Kidney epithelial cell (primary cell): ENCODE data around the gene SPOPL. TPM values are rescaled to one million over a fixed set of nuclear protein-coding genes. Genes with fewer than 3 reads are reported as not detected.
"Not testable (repeated sequence)": the region's sequence is repeated elsewhere in the genome, so short reads cannot be mapped to it uniquely, and the experiment has no call there.

ENCODE experiments used
- DNase-seq: peaks from one replicate; pipeline ENCODE4 v3.0.0-alpha.2; 2010; ENCODE audit warnings: low read depth
- H3K27me3 ChIP-seq: 2 replicates; pipeline ENCODE4 v1.6.0; 2011; ENCODE audit warnings: low read length; ENCODE audit not compliant: control insufficient read depth, insufficient read depth
- H3K36me3 ChIP-seq: 2 replicates; pipeline ENCODE4 v1.5.1; 2011; ENCODE audit warnings: low read length; ENCODE audit not compliant: control insufficient read depth, insufficient read depth
- H3K4me3 ChIP-seq: 2 replicates; pipeline ENCODE4 v1.5.1; 2011; ENCODE audit warnings: low read depth, mild to moderate bottlenecking, control low read depth, low read length
- total RNA-seq: library from RNA; depleted of rRNA; stranded (reverse); fragments of >200 nt; gene quantifications from 2 replicates; pipeline ENCODE4 v1.2.3, GENCODE V29; 2015
- TF ChIP-seq, protein P1 (sequence below): IDR thresholded peaks from 2 replicates; pipeline ENCODE4 v1.5.1; 2011; ENCODE audit warnings: mild to moderate bottlenecking, moderate library complexity, low read length, control low read depth, inconsistent platforms; ENCODE audit not compliant: insufficient read depth, poor library complexity, severe bottlenecking

The SPOPL gene
- total RNA-seq, 1 donor from 2014 or later: 19.3 TPM

DNA sequence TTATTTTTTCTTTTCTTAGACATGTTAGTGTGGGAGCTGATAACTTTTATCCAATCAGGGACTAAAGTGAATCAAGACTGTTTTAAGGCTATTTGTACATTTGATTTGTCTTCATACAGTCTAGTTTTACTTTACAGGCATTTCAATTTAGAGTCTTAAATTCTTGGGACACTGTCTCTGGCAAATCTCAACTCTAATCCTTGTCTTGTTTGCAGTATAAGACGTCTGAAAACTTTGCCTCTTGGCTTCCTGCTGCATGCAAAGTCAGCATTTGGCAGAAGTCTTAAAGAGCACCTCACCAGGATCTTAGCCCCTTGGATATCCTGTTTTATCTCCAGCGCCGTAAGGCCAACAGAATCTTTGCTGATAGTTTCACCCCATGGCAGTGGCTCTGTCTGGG, 30.3 kb downstream of the SPOPL start:
- Histone ChIP-seq H3K4me3 (no peak overlapping the region), H3K27me3 (no peaks in the 10 kb centered on the region), H3K36me3 (no peaks in the 10 kb centered on the region)
- DNase-seq: no peak
- TF ChIP-seq, protein P1, sequence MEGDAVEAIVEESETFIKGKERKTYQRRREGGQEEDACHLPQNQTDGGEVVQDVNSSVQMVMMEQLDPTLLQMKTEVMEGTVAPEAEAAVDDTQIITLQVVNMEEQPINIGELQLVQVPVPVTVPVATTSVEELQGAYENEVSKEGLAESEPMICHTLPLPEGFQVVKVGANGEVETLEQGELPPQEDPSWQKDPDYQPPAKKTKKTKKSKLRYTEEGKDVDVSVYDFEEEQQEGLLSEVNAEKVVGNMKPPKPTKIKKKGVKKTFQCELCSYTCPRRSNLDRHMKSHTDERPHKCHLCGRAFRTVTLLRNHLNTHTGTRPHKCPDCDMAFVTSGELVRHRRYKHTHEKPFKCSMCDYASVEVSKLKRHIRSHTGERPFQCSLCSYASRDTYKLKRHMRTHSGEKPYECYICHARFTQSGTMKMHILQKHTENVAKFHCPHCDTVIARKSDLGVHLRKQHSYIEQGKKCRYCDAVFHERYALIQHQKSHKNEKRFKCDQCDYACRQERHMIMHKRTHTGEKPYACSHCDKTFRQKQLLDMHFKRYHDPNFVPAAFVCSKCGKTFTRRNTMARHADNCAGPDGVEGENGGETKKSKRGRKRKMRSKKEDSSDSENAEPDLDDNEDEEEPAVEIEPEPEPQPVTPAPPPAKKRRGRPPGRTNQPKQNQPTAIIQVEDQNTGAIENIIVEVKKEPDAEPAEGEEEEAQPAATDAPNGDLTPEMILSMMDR: no peak

DNA sequence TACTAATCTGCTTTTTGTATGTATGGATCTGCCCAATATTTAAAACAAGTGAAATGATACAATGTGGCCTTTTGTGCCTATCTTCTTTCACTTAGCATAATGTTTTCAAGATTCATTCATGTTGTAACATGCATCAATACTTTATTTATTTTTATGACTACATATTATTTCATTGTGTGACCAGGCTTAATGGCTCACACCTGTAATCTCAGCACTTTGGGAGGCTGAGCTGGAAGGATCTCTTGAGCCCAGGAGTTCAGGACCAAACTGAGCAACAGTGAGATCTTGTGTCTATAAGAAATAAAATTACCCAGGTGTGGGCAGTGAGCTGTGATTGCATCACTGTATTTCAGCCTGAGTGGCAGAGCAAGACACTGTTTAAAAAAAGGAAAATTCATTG, 33.2 kb downstream of the SPOPL start:
- H3K4me3 ChIP-seq: no peak overlapping the region
- TF ChIP-seq, protein P1: no peak
- H3K27me3 ChIP-seq: no peaks in the 10 kb centered on the region
- H3K36me3 ChIP-seq: no peaks in the 10 kb centered on the region
- DNase-seq: no peak

DNA sequence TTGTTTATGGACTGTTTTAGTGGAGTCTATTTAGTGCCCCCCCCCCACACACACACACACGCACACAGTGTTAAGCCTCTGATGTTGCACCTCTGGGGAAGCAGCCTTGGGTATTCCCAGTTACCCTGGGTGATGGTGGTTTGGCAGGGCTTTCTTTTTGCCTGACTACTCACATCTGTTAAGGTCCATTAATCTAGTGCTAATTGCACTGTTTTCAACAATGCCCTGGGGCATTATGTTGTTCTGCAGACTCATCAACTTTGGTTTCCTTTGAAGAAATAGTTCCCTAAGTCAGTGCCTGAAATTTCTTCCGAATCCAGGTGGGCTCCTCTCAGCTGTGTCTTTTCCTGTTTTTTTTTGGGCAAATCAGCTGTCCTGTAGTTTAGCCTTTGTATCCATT, 34.7 kb downstream of the SPOPL start:
- Histone ChIP-seq H3K4me3 (no peak overlapping the region), H3K27me3 (no peaks in the 10 kb centered on the region), H3K36me3 (no peaks in the 10 kb centered on the region)
- TF ChIP-seq, protein P1: no peak
- DNase-seq: peak; percentile 88

DNA sequence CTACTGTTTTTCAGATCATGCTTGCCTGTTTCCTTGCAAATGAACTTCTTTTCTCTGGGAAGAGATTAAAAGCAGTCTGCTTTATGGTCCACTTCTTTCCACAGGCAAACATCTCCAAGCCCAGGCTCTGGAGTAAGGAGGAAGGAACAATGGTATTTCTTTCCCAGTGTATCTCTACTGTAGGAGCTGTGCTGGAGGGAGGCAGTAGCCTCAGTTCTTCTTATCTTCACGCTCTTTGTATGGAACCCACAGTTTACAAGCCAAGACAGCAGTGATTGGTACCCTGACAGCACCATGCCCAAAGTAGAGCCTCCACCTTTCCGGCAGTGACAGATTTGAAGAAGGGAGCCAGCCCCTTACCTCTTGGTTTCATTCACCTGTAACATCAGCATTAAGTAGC, 35.2 kb downstream of the SPOPL start:
- no peak overlapping the region for H3K4me3 ChIP-seq
- DNase-seq: peak; percentile 1
- H3K27me3 ChIP-seq: no peaks in the 10 kb centered on the region
- H3K36me3 ChIP-seq: no peaks in the 10 kb centered on the region
- TF ChIP-seq, protein P1: no peak

DNA sequence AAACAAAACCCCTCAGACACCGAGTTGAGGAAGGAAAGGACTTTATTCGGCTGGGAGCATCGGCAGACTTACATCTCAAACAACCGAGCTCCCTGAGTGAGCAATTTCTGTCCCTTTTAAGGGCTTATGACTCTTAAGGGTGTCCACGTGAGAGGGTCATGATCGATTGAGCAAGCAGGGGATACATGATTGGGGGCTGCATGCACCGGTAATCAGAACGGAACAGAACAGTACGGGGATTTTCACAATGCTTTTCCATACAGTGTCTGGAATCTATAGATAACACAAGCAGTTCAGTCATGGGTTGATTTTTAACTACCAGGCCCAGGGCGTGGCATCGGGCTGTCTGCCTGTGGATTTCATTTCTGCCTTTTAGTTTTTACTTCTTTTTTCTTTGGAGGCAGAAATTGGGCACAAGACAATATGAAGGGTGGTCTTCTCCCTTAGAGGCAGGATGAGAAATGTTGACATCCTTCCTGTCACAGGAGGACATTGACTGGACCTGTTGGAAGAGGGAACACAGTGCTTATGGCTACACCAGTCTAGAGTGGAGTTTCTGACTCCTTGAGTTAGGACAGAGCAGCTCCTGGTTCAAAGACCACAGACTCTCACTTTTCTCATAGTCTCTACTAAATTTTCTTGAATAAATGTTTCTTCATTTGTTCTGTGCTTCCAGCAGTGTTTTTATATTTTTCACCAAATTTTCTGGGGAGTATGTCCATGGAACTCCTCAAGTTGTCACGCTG, 35.8 kb downstream of the SPOPL start:
- TF ChIP-seq, protein P1: no peak
- no peaks in the 10 kb centered on the region for H3K27me3 ChIP-seq
- no peak for DNase-seq
- H3K4me3 ChIP-seq: no peak overlapping the region
- H3K36me3 ChIP-seq: no peaks in the 10 kb centered on the region

DNA sequence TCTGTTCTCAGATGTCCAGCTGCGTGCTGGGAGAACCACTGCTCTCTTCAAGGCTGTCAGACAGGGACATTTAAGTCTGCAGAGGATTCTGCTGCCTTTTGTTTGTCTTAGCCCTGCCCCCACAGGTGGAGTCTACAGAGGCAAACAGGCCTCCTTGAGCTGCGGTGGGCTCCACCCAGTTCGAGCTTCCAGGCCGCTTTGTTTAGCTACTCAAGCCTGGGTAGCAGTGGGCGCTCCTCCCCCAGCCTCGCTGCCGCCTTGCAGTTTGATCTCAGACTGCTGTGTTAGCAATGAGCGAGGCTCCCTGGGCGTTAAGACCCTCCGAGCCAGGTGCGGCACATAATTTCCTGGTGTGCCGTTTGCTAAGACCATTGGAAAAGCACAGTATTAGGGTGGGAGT, 42.6 kb downstream of the SPOPL start:
- H3K36me3 ChIP-seq, H3K27me3 ChIP-seq, DNase-seq, H3K4me3 ChIP-seq: not testable (repeated sequence)
